Upper lobe of left lung (tissue), 6 donors: ENCODE data around the gene BMPR1B. TPM values are rescaled to one million over a fixed set of nuclear protein-coding genes. Genes with fewer than 3 reads are reported as not detected.

Source experiments
- ATAC-seq, 2 donors: fragments of 200-7000 bp; cut with Tn5 transposase; one replicate each; pipeline ENCODE4 v1.9.1; 2022; ENCODE audit warnings: mild to moderate bottlenecking in 2 of 2, moderate library complexity in 2 of 2; ENCODE audit not compliant: low FRiP score in 2 of 2
- DNase-seq, 2 donors: peaks; one replicate each; pipeline ENCODE4 v3.0.0-alpha.2; 2019 to 2020
- H3K27ac ChIP-seq, 4 donors: fragments of 200-600 bp; sonication (generic); one replicate each; pipeline ENCODE4 v1.5.1; 2016 to 2019
- H3K27me3 ChIP-seq, 4 donors: fragments of 200-600 bp; sonication (generic); one replicate each; pipeline ENCODE4 v1.5.1; 2017 to 2019
- H3K36me3 ChIP-seq, 4 donors: fragments of 200-600 bp; sonication (generic); one replicate each; pipeline ENCODE4 v1.5.1; 2016 to 2019
- H3K4me1 ChIP-seq, 4 donors: fragments of 200-600 bp; sonication (generic); one replicate each; pipeline ENCODE4 v1.5.1; 2018 to 2019
- H3K4me3 ChIP-seq, 4 donors: fragments of 200-600 bp; sonication (generic); one replicate each; pipeline ENCODE4 v1.5.1; 2017 to 2019; ENCODE audit warnings: mild to moderate bottlenecking in 2 of 4, moderate library complexity in 1 of 4
- H3K9me3 ChIP-seq, 4 donors: fragments of 200-600 bp; sonication (generic); one replicate each; pipeline ENCODE4 v1.5.1; 2018 to 2019
- EP300 ChIP-seq, 4 donors: sonication (generic); formaldehyde crosslinking; IDR thresholded peaks; one replicate each; pipeline ENCODE4 v1.5.1; 2017; ENCODE audit warnings: antibody characterized with exemption in 4 of 4, control low read depth in 2 of 4
- POLR2A ChIP-seq, 4 donors: fragments of 450-650 bp; IDR thresholded peaks; one replicate each; pipeline ENCODE4 v1.5.1; 2016 to 2017; ENCODE audit warnings: antibody characterized with exemption in 4 of 4, mild to moderate bottlenecking in 2 of 4
- POLR2AphosphoS5 ChIP-seq, 2 donors: sonication (generic); formaldehyde crosslinking; IDR thresholded peaks; one replicate each; pipeline ENCODE4 v1.5.1; 2017; ENCODE audit warnings: antibody characterized with exemption in 2 of 2
- whole genome bisulfite sequencing, 2 donors: methylation state at CpG; one replicate each; pipeline ENCODE4 v1.1.5; 2017 to 2018; 5-methylcytosine and 5-hydroxymethylcytosine counted together
- total RNA-seq, 6 donors: library from RNA; depleted of rRNA in 4 of 6; stranded (reverse); fragments of >200 nt in 4 of 6; gene quantifications; one replicate each; pipeline versions ENCODE4 v1.1.0 to v1.2.1, GENCODE V29; 2016 to 2021
- TF ChIP-seq, protein P1 (sequence below), 6 experiments: fragments of 450-650 bp in 4 of 6; fragments of 200-600 bp in 2 of 6; sonication (generic) in 2 of 6; IDR thresholded peaks; one replicate each; pipeline ENCODE4 v1.5.1; 2016 to 2019; ENCODE audit warnings: antibody characterized with exemption in 6 of 6
- donor health status: DM: no; HTN: no; CAD: no; lungs with moderate emphysema.
- donor health status: DM: no; HTN: yes; CAD: no; lungs with severe emphysema.

BMPR1B gene
- total RNA-seq, 6 donors from 2014 or later: 0.78 to 7.7 (median 3.5) TPM

- no peak for DNase-seq
- TF ChIP-seq, protein P1, sequence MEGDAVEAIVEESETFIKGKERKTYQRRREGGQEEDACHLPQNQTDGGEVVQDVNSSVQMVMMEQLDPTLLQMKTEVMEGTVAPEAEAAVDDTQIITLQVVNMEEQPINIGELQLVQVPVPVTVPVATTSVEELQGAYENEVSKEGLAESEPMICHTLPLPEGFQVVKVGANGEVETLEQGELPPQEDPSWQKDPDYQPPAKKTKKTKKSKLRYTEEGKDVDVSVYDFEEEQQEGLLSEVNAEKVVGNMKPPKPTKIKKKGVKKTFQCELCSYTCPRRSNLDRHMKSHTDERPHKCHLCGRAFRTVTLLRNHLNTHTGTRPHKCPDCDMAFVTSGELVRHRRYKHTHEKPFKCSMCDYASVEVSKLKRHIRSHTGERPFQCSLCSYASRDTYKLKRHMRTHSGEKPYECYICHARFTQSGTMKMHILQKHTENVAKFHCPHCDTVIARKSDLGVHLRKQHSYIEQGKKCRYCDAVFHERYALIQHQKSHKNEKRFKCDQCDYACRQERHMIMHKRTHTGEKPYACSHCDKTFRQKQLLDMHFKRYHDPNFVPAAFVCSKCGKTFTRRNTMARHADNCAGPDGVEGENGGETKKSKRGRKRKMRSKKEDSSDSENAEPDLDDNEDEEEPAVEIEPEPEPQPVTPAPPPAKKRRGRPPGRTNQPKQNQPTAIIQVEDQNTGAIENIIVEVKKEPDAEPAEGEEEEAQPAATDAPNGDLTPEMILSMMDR (IDR thresholded peaks at IDR 0.05): no peak
- TF ChIP-seq EP300 (IDR thresholded peaks at IDR 0.05) (no peak), POLR2AphosphoS5 (IDR thresholded peaks at IDR 0.05) (no peak), POLR2A (IDR thresholded peaks at IDR 0.05) (no peak)
- Histone ChIP-seq H3K4me3 (peak overlapping the region in 3 of 4 donors; percentile 53 to 56 (median 54)), H3K36me3 (no peaks in the 10 kb centered on the region), H3K4me1 (peaks cover 3 to 18% (median 6%) of the 10 kb centered on the region in 4 donors), H3K27me3 (peaks cover 0 to 13% (median 4%) of the 10 kb centered on the region in 4 donors), H3K27ac (peak overlapping the region in 2 of 4 donors; percentile 7 to 75), H3K9me3 (no peaks in the 10 kb centered on the region)
- WGBS, 2 donors: 25 to 30% methylated on average over 19 of the region's 19 CpGs
- peak in 1 of 2 donors; percentile 29 for ATAC-seq
Observed at GRCh38 chr4:94758700-94759399, 1.1 kb downstream of the BMPR1B start.

DNA sequence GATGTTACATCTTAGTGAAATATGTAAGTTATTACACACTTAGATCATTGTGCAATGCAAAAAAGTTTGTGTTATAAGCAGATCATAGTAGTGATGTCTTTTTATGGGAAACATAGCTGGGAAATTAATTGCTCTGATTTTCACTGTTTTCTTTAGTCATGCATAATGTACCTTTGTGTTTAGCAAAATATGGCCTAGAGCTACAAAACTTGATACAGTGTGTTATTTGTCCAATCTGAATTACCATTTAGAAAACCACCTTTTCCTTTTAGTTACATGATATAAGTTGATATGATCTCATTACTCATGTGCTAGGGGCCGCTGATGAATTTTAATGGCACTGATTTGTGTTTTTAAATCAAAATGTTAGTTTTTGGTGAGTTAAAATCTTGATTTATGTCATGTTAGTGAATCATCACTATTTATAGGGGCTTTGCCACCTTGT lies 2.0 kb downstream of the BMPR1B start:
- no peak overlapping the region for H3K4me3 ChIP-seq
- TF ChIP-seq, protein P1 (IDR thresholded peaks at IDR 0.05): no peak
- no peak for TF ChIP-seq POLR2AphosphoS5 (IDR thresholded peaks at IDR 0.05)
- no peak for TF ChIP-seq POLR2A (IDR thresholded peaks at IDR 0.05)
- TF ChIP-seq EP300 (IDR thresholded peaks at IDR 0.05): no peak

GRCh38 chr4:94762326-94762725 lies 4.6 kb downstream of the BMPR1B start:
- peaks cover 3 to 17% (median 6%) of the 10 kb centered on the region in 4 donors for H3K4me1 ChIP-seq
- TF ChIP-seq POLR2AphosphoS5 (IDR thresholded peaks at IDR 0.05): no peak
- no peak for TF ChIP-seq POLR2A (IDR thresholded peaks at IDR 0.05)
- TF ChIP-seq EP300 (IDR thresholded peaks at IDR 0.05): no peak
- TF ChIP-seq, protein P1 (IDR thresholded peaks at IDR 0.05): no peak
- DNase-seq: no peak
- no peaks in the 10 kb centered on the region for H3K36me3 ChIP-seq
- WGBS, 2 donors: 86 to 90% methylated on average over 4 of the region's 4 CpGs
- H3K27ac ChIP-seq: no peak overlapping the region
- no peaks in the 10 kb centered on the region for H3K9me3 ChIP-seq
- H3K27me3 ChIP-seq: peaks cover 0 to 13% (median 4%) of the 10 kb centered on the region in 4 donors
- H3K4me3 ChIP-seq: no peak overlapping the region
- ATAC-seq: no peak

More for the DNA sequence above, 2.0 kb downstream of the BMPR1B start:
- Histone ChIP-seq H3K27ac (no peak overlapping the region), H3K27me3 (peaks cover 0 to 13% (median 4%) of the 10 kb centered on the region in 4 donors), H3K4me1 (peaks cover 3 to 18% (median 6%) of the 10 kb centered on the region in 4 donors), H3K36me3 (no peaks in the 10 kb centered on the region), H3K9me3 (no peaks in the 10 kb centered on the region)
- ATAC-seq: no peak
- WGBS, 2 donors: 89 to 96% methylated on average over 1 of the region's 1 CpG
- DNase-seq: no peak

GRCh38 chr4:94763005-94763404 lies 5.2 kb downstream of the BMPR1B start:
- 77 to 83% methylated on average over 4 of the region's 4 CpGs for WGBS, 2 donors
- Histone ChIP-seq H3K27ac (no peak overlapping the region), H3K4me3 (no peak overlapping the region), H3K27me3 (peaks cover 0 to 12% (median 4%) of the 10 kb centered on the region in 4 donors), H3K4me1 (peaks cover 0 to 13% (median 6%) of the 10 kb centered on the region in 4 donors), H3K36me3 (no peaks in the 10 kb centered on the region), H3K9me3 (no peaks in the 10 kb centered on the region)
- TF ChIP-seq EP300 (IDR thresholded peaks at IDR 0.05) (no peak), POLR2A (IDR thresholded peaks at IDR 0.05) (no peak), POLR2AphosphoS5 (IDR thresholded peaks at IDR 0.05) (no peak)
- TF ChIP-seq, protein P1 (IDR thresholded peaks at IDR 0.05): no peak
- ATAC-seq (no peak), DNase-seq (no peak)
